GM21825 (cell line): ENCODE results near the gene PRPH.

Experiments used
- ATAC-seq: cut with Tn5 transposase; IDR thresholded peaks from one replicate; pipeline ENCODE4 v1.9.1; 2021; ENCODE audit warnings: mild to moderate bottlenecking, moderate library complexity; ENCODE audit not compliant: unreplicated experiment

Gene PRPH

GRCh38 chr12:49345051-49345824 lies 50.3 kb downstream of the PRPH start:
- peak; percentile 41 for ATAC-seq

GRCh38 chr12:49345825-49346658 lies 51.1 kb downstream of the PRPH start:
- no peak for ATAC-seq

GRCh38 chr12:49346659-49347310 lies 51.8 kb downstream of the PRPH start, which contains the start of gene DNAJC22:
TSS of gene DNAJC22 (plus strand) at chr12:49346888. CDS start at chr12:49348873, 1,985 bp downstream.
- no peak for ATAC-seq

GRCh38 chr12:49347311-49348193 lies 52.6 kb downstream of the PRPH start:
- peak; percentile 45 for ATAC-seq
